Tibial nerve (tissue), 4 donors: ENCODE measurements around the gene IFT172.

ENCODE experiments used
- EP300 ChIP-seq, 2 donors: sonication (generic); formaldehyde crosslinking; IDR thresholded peaks; one replicate each; pipeline ENCODE4 v1.6.1; 2017; ENCODE audit warnings: antibody characterized with exemption in 2 of 2, mild to moderate bottlenecking in 1 of 2
- TF ChIP-seq, protein P1 (sequence below), 5 experiments: fragments of 200-600 bp in 3 of 5; fragments of 450-650 bp in 2 of 5; sonication (generic) in 3 of 5; IDR thresholded peaks; one replicate each; pipeline ENCODE4 v1.5.1; 2016 to 2019; ENCODE audit warnings: antibody characterized with exemption in 5 of 5, mild to moderate bottlenecking in 3 of 5, moderate library complexity in 2 of 5

- TF ChIP-seq, protein P1, sequence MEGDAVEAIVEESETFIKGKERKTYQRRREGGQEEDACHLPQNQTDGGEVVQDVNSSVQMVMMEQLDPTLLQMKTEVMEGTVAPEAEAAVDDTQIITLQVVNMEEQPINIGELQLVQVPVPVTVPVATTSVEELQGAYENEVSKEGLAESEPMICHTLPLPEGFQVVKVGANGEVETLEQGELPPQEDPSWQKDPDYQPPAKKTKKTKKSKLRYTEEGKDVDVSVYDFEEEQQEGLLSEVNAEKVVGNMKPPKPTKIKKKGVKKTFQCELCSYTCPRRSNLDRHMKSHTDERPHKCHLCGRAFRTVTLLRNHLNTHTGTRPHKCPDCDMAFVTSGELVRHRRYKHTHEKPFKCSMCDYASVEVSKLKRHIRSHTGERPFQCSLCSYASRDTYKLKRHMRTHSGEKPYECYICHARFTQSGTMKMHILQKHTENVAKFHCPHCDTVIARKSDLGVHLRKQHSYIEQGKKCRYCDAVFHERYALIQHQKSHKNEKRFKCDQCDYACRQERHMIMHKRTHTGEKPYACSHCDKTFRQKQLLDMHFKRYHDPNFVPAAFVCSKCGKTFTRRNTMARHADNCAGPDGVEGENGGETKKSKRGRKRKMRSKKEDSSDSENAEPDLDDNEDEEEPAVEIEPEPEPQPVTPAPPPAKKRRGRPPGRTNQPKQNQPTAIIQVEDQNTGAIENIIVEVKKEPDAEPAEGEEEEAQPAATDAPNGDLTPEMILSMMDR (IDR thresholded peaks at IDR 0.05): no peak
- TF ChIP-seq EP300 (IDR thresholded peaks at IDR 0.05): no peak
These were observed 28.7 kb upstream of the IFT172 start for GRCh38 chr2:27518113-27518781.
